Neuronal stem cell (in vitro differentiated cells): ENCODE measurements around the gene IRF2.

Experiments used
- DNase-seq: peaks from one replicate; pipeline ENCODE4 v3.0.0-alpha.2; 2013; ENCODE audit warnings: low spot score
- H2AFZ ChIP-seq: one replicate; pipeline ENCODE4 v1.6.1; 2013; ENCODE audit warnings: mild to moderate bottlenecking, low read length, inconsistent platforms
- H2AK5ac ChIP-seq: 2 replicates; pipeline ENCODE4 v1.6.1; 2013; ENCODE audit warnings: low read depth, mild to moderate bottlenecking, inconsistent platforms, low read length, moderate library complexity, mixed read lengths
- H2BK120ac ChIP-seq: 2 replicates; pipeline ENCODE4 v1.6.1; 2013; ENCODE audit warnings: low read depth, mild to moderate bottlenecking, inconsistent platforms, low read length, moderate library complexity, mixed read lengths
- H2BK12ac ChIP-seq: one replicate; pipeline ENCODE4 v1.6.1; 2013; ENCODE audit warnings: low read length, inconsistent platforms
- H2BK15ac ChIP-seq: 2 replicates; pipeline ENCODE4 v1.6.1; 2013; ENCODE audit warnings: mild to moderate bottlenecking, low read length, inconsistent platforms, mixed read lengths
- H2BK5ac ChIP-seq: one replicate; pipeline ENCODE4 v1.6.1; 2013; ENCODE audit warnings: inconsistent platforms, mild to moderate bottlenecking, low read length, moderate library complexity
- H3K14ac ChIP-seq: one replicate; pipeline ENCODE4 v1.6.1; 2013; ENCODE audit warnings: low read length, inconsistent platforms
- H3K18ac ChIP-seq: 2 replicates; pipeline ENCODE4 v1.6.1; 2013; ENCODE audit warnings: low read length, inconsistent platforms
- H3K23ac ChIP-seq: 2 replicates; pipeline ENCODE4 v1.6.1; 2013; ENCODE audit warnings: low read depth, mild to moderate bottlenecking, mixed read lengths, low read length, inconsistent platforms; ENCODE audit not compliant: poor library complexity
- H3K27ac ChIP-seq: replicated peaks from 3 replicates; pipeline ENCODE4 v1.5.1; 2013; ENCODE audit warnings: low read length, inconsistent platforms
- H3K27me3 ChIP-seq, 3 experiments: 2 replicates each; pipeline ENCODE4 v1.6.1; 2013; ENCODE audit warnings: low read length in 3 of 3, mild to moderate bottlenecking in 2 of 3, inconsistent platforms in 1 of 3, low read depth in 1 of 3, mixed read lengths in 1 of 3, moderate library complexity in 1 of 3; ENCODE audit not compliant: control insufficient read depth in 3 of 3, insufficient read depth in 3 of 3
- H3K36me3 ChIP-seq, 2 donors: replicated peaks in 1 of 2; 2 replicates each; pipeline ENCODE4 v1.6.1; 2013; ENCODE audit warnings: low read length in 2 of 2; ENCODE audit not compliant: control insufficient read depth in 2 of 2, insufficient read depth in 2 of 2
- H3K4ac ChIP-seq: 2 replicates; pipeline ENCODE4 v1.6.1; 2013; ENCODE audit warnings: inconsistent platforms, mild to moderate bottlenecking, low read length, moderate library complexity
- H3K4me1 ChIP-seq, 2 donors: 1 replicate in 1 of 2; 2 replicates in 1 of 2; pipeline ENCODE4 v1.6.1; 2013; ENCODE audit warnings: low read length in 2 of 2, low read depth in 1 of 2; ENCODE audit not compliant: control insufficient read depth in 2 of 2, insufficient read depth in 1 of 2
- H3K4me2 ChIP-seq: one replicate; pipeline ENCODE4 v1.6.1; 2013; ENCODE audit warnings: mild to moderate bottlenecking, low read length, inconsistent platforms; ENCODE audit not compliant: insufficient read depth, poor library complexity, severe bottlenecking
- H3K4me3 ChIP-seq, 2 donors: 2 replicates each; pipeline ENCODE4 v1.5.1; 2013; ENCODE audit warnings: low read length in 2 of 2, mild to moderate bottlenecking in 2 of 2, inconsistent platforms in 1 of 2, moderate library complexity in 1 of 2
- H3K79me1 ChIP-seq: one replicate; pipeline ENCODE4 v1.6.1; 2013; ENCODE audit warnings: low read depth, mild to moderate bottlenecking, inconsistent platforms, low read length, moderate library complexity
- H3K9ac ChIP-seq: one replicate; pipeline ENCODE4 v1.6.1; 2013; ENCODE audit warnings: mild to moderate bottlenecking, low read depth, low read length, inconsistent platforms; ENCODE audit not compliant: poor library complexity
- H3K9me3 ChIP-seq, 2 donors: replicated peaks in 1 of 2; 2 replicates each; pipeline versions ENCODE3 to v1.6.1; 2013; ENCODE audit warnings: low read length in 2 of 2, mild to moderate bottlenecking in 2 of 2, inconsistent platforms in 1 of 2, low read depth in 1 of 2, mixed read lengths in 1 of 2, moderate library complexity in 1 of 2; ENCODE audit not compliant: control insufficient read depth in 2 of 2, insufficient read depth in 1 of 2
- H4K8ac ChIP-seq: one replicate; pipeline ENCODE4 v1.6.1; 2013; ENCODE audit warnings: low read depth, mild to moderate bottlenecking, inconsistent platforms, low read length, moderate library complexity
- H4K91ac ChIP-seq: one replicate; pipeline ENCODE4 v1.6.1; 2013; ENCODE audit warnings: low read length, low read depth, mild to moderate bottlenecking, inconsistent platforms; ENCODE audit not compliant: poor library complexity
- WGBS, 2 donors: extraction: QIAGEN DNeasy Blood & Tissue Kit; methylation state at CpG; one replicate each; pipeline ENCODE4 v1.1.7; 2013; ENCODE audit warnings: missing lambda C conversion rate in 2 of 2, mixed read lengths in 1 of 2; ENCODE audit not compliant: insufficient read length in 2 of 2, insufficient replicate concordance in 1 of 2; ENCODE audit errors: extremely low coverage in 2 of 2; 5-methylcytosine and 5-hydroxymethylcytosine counted together

Gene IRF2

DNA sequence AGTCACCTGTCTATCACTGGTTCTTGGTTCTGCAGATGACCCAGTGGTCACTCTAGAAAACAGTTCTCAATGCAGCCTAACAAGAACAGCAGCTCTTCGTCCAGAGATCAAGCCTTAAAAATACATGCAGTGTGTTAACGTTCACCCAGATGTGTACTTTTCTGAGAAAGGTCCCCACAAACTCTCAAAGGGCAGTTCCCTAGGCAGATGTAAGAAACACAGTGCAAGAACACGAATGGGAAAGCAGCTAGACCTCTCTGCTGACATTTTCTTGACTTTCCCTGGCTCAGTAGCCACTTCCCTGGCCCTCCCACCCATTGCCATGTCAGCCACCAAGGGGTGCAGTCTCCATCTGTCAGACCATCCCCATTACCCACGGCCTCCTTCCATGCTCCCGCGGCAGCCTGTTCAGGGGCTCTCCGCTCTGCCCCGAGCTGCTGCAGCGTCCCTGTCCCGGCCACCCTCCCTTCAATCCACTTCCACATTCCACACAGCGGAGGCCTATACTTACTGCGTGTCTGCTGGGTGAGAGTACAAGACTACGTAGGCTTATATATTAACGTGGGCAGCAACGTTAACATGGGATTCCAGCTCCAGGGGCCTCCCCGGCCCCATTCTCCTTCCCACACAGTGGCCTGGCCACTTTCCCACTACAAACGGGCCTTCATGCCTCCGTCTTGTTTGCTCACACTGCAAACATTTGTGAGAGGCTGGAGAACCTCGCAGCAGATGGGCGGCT is 34.3 kb downstream of the IRF2 start:
- Histone ChIP-seq H2BK15ac (no peak overlapping the region), H3K4me3 (no peak overlapping the region), H2BK120ac (no peak overlapping the region), H3K4me2 (no peak overlapping the region), H3K9me3 (no peaks in the 10 kb centered on the region), H2BK12ac (no peak overlapping the region), H3K23ac (no peak overlapping the region), H3K27ac (no peak overlapping the region), H3K79me1 (no peaks in the 10 kb centered on the region), H4K91ac (no peak overlapping the region), H3K27me3 (no peaks in the 10 kb centered on the region), H4K8ac (no peak overlapping the region), H3K4me1 (peaks cover 4 to 6% of the 10 kb centered on the region in 2 donors), H3K9ac (no peak overlapping the region), H3K4ac (no peak overlapping the region), H2AK5ac (no peak overlapping the region), H2AFZ (no peak overlapping the region), H3K36me3 (no peaks in the 10 kb centered on the region), H3K14ac (no peak overlapping the region), H2BK5ac (peak overlapping the region; percentile 42), H3K18ac (peak overlapping the region; percentile 41)
- DNase-seq: no peak
- WGBS, 2 donors: no CpG with 5 or more reads among the region's 20 CpGs

DNA sequence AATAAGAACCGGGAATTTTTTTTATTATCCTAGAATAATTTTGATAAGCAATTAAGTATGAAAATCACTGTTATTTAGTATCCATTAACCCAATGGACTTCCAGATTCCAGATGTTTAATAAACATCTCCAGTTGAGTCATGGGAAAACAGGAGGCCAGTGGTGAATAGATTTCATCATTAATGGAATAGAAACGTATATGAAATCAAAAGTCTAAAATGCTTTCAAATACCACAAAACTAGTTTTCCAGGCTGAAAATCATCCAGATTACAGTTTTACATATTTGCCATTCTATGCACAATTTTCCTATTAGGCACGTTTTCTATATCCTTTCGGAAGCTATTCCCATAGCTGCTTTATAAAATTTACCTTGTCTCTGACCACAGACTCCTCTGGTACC is 35.0 kb downstream of the IRF2 start:
- Histone ChIP-seq H3K9ac (no peak overlapping the region), H3K27me3 (no peaks in the 10 kb centered on the region), H3K4me2 (no peak overlapping the region), H3K18ac (no peak overlapping the region), H2BK15ac (no peak overlapping the region), H2BK120ac (no peak overlapping the region), H3K23ac (no peak overlapping the region), H3K4me1 (peaks cover 4 to 6% of the 10 kb centered on the region in 2 donors), H3K36me3 (no peaks in the 10 kb centered on the region), H2AFZ (no peak overlapping the region), H3K14ac (no peak overlapping the region), H3K27ac (no peak overlapping the region), H3K4ac (no peak overlapping the region), H2BK12ac (no peak overlapping the region), H3K9me3 (no peaks in the 10 kb centered on the region), H2BK5ac (no peak overlapping the region), H4K91ac (no peak overlapping the region), H3K79me1 (no peaks in the 10 kb centered on the region), H4K8ac (no peak overlapping the region), H3K4me3 (no peak overlapping the region), H2AK5ac (no peak overlapping the region)
- WGBS, 2 donors: no CpG with 5 or more reads among the region's 4 CpGs
- no peak for DNase-seq

DNA sequence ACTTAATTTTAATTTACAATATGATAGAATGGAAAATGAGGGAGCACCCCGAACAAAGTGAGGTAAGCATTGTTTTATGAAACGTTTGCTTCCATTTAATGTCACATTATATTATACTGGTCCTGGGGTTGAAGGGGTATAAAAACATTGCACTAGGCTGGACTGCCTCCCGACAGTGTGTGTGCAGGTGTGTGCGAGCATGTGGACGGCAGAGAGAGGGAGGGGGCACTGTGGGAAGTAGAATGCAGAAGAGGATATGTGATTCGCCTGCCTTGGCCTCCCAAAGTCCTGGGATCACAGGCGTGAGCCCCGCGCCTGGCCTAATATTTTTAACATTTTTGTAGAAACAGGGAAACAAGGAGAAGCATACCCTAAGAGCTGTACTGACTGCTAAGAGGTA is 36.0 kb downstream of the IRF2 start:
- H3K36me3 ChIP-seq: peaks cover 0 to 5% of the 10 kb centered on the region in 2 donors
- no CpG with 5 or more reads among the region's 9 CpGs for WGBS, 2 donors
- H2AK5ac ChIP-seq: no peak overlapping the region
- H3K23ac ChIP-seq: no peak overlapping the region
- no peak overlapping the region for H3K4me2 ChIP-seq
- H3K27me3 ChIP-seq: no peaks in the 10 kb centered on the region
- no peak overlapping the region for H3K14ac ChIP-seq
- H3K4me1 ChIP-seq: peaks cover 4 to 6% of the 10 kb centered on the region in 2 donors
- H4K91ac ChIP-seq: no peak overlapping the region
- no peaks in the 10 kb centered on the region for H3K9me3 ChIP-seq
- H2BK15ac ChIP-seq: no peak overlapping the region
- no peak overlapping the region for H4K8ac ChIP-seq
- H3K79me1 ChIP-seq: no peaks in the 10 kb centered on the region
- no peak overlapping the region for H2BK5ac ChIP-seq
- no peak overlapping the region for H3K4ac ChIP-seq
- DNase-seq: no peak
- H3K27ac ChIP-seq: no peak overlapping the region
- H3K4me3 ChIP-seq: no peak overlapping the region
- no peak overlapping the region for H2AFZ ChIP-seq
- no peak overlapping the region for H2BK12ac ChIP-seq
- no peak overlapping the region for H3K18ac ChIP-seq
- H2BK120ac ChIP-seq: no peak overlapping the region
- H3K9ac ChIP-seq: no peak overlapping the region

DNA sequence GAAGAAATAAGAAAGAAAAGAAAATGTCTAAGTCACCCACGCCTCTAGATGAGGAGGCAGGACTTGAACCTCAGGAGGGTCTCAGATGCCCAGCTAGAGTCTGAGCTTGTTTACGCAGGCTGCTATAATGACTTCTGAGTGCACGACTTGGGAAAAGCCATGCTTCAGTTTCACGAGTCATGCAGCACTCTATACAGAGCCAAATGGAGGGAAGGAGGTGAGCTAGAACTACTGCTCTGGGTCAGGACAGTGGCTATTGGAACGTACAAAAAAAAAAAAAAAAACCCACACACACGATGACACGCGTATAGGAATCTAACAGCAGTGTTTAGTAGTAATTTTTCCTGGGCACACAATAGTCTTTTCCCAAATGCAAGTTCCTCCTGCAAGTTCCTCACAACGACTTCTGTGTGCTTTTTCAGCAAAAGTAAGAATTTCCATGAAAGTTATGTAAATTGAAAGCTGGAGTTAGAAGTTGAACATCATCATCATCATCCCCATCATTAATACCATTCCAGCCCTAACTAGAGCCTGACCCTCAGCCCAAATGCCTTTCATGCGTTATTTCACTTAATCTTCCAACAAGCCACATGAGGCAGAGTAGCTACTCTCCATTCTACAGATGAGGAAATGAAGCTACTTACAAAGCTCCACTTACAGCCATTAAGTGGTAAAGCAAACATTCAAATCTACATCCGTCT is 36.6 kb downstream of the IRF2 start:
- Histone ChIP-seq H3K4me2 (no peak overlapping the region), H3K27ac (no peak overlapping the region), H3K79me1 (no peaks in the 10 kb centered on the region), H3K4ac (no peak overlapping the region), H2BK12ac (no peak overlapping the region), H2AFZ (no peak overlapping the region), H3K4me1 (peaks cover 6 to 7% of the 10 kb centered on the region in 2 donors), H2AK5ac (no peak overlapping the region), H3K4me3 (no peak overlapping the region), H3K23ac (no peak overlapping the region), H3K9ac (no peak overlapping the region), H3K18ac (no peak overlapping the region), H3K27me3 (no peaks in the 10 kb centered on the region), H4K8ac (no peak overlapping the region), H3K9me3 (no peaks in the 10 kb centered on the region), H3K14ac (no peak overlapping the region), H4K91ac (no peak overlapping the region), H2BK15ac (no peak overlapping the region), H3K36me3 (peaks cover 0 to 5% of the 10 kb centered on the region in 2 donors), H2BK120ac (no peak overlapping the region), H2BK5ac (no peak overlapping the region)
- no peak for DNase-seq
- WGBS, 2 donors: no CpG with 5 or more reads among the region's 11 CpGs
